Fibroblast of skin of left quadriceps (primary cell): ENCODE data around the gene AKIRIN1.
"Not testable (repeated sequence)": the region's sequence is repeated elsewhere in the genome, so short reads cannot be mapped to it uniquely, and the experiment has no call there.

Experiments
- DNase-seq, 2 experiments: peaks; one replicate each; pipeline ENCODE4 v3.0.0-alpha.2; 2013; ENCODE audit warnings: low read depth in 2 of 2

AKIRIN1 gene

DNA sequence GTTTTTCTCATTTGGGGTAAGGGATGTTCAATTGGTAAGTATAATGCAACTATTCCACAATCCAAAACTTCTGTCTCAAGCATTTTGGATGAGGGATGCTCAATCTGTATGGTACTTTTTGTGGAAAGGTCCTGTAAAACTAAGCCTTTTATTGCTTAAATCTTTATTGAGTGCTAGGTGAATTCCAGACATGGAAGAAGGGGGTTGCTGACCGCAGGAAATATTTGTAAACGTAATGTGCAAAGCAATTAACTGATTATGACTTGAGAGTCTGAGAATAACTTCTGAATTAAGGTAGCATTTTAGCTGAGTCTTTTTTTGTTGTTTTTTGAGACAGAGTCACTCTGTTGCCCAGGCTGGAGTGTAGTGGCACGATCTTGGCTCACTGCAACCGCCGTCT is 3.1 kb downstream of the AKIRIN1 start:
- no peak for DNase-seq

DNA sequence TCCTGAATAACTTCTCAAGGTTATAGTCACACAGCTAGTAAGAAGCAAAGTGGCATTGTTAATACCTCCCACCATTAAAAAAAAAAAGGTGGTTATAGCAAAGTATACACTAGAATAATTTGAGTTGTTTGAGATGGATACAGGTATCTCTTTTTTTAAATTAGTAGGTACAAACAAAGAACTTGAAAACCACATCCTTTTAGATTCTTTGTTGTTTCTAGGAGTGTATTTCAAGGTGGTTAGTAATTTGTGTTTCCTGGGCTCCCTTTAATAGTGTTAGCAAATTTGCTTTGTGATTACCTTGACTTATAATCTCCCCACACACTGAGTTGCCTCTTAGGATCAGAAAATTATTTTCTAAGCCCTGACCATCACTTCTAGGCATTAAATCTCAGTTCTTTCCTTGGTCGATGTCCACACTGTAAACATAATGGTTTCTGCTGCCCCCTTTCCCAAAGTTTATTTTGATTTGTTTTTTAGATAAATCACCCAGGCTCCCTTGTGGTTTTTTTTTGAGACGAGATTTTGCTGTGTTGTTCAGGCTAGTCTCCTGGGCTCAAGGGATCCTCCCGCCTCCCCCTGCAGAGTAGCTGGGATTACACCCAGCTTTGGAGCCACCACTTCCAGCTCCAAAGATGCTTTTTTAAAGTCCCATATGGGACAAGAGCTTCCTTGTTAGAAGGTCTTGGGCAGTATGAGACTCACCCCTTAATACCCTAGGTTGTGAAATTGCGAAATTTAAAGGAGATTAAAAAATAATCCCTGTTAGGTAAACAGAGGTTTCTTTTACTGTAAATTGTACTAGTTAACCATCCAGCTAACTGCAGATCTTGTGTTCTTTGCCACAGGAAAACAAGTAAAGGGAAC is 6.2 kb downstream of the AKIRIN1 start:
- DNase-seq, result no peak

DNA sequence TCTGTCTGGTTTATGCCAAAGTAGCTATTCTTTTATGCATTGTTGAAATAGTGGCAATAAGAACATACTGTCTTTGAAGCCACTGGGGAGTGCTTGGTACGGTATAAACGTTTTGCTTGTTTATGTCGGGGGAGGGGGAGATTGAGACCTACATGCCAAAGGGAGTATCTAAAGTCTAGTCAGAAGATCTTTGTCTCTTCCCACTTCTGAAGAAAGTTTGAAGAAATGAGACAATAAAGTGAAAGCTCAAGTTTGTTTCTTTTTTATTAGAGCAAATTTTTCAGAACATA is 6.8 kb downstream of the AKIRIN1 start:
- DNase-seq, result no peak

DNA sequence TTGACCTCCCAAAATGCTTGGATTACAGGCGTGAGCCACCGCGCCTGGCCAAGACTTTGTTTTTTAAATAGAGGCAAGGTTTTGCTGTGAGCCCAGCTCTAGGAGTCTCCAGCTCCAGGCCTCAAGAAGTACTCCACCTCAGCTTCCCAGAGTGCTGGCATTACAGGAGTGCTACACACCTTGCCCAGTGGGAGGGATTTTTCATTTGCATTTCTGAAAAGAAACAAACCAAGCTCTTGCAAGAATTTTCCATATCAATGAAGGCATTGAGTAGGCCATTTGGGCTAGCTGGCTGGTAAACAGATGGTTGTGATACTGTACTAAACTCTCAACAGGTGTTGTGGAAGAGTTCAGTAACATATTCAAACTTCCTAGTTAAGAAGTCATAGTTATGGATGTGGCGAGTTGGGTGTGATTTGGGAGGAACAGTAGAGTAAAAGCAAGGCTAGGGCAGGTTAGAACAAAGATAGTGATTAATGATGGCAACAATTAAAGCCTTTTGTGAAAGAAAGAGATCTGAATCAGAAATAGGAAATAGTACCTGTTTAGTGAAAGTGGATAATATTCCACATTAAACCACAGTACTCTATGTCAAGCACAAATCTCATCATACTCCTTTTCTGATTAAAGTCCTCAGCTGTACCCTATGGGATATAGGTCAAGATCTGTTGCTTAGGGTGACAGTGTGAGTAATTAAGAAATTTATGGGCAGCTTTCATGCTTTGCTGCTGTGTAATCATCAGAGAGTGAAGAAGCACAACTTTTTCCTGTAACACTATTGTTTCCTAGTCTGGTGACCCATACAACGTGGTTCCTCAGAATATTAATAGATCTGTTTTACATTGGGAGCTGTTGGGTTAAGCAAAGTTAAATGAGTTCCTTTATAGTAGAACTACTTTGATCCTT is 10.7 kb downstream of the AKIRIN1 start:
- no peak for DNase-seq

DNA sequence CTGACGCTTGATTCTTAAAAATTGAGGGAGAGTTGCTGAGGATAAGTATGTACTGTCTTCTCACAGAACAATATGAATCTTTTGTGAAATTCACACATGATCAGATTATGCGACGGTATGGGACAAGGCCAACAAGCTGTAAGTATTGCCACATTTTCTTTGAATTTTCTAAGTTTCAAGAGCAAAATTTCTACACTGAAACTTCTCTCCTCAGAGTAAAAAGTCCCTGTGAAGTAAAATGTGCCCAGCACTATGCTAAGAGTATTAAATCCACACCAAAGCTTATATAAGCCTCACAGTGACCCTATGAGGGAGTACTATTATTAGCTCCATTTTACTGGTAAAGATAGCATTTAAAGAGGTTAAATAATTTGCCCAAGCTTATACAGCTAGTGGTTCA is 12.2 kb downstream of the AKIRIN1 start:
- DNase-seq, result no peak

DNA sequence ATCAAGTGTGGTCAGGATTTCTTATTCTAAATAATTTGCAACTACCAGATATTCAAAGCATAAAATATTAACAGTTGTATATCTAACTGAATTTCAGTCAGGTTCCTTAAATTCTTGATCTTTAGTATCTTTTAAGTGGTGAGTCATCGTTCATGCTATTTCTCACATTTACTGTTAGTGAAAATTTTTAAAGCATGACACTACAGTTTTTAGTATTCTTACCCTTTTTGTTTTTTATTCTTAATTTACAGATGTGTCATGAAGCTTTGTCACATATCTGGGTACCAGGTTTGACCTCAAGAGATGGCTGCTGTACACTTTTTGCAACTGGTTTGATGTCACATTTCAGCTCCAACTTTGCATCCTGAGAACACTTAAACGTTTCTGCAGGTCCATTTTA is 12.7 kb downstream of the AKIRIN1 start:
- no peak for DNase-seq

DNA sequence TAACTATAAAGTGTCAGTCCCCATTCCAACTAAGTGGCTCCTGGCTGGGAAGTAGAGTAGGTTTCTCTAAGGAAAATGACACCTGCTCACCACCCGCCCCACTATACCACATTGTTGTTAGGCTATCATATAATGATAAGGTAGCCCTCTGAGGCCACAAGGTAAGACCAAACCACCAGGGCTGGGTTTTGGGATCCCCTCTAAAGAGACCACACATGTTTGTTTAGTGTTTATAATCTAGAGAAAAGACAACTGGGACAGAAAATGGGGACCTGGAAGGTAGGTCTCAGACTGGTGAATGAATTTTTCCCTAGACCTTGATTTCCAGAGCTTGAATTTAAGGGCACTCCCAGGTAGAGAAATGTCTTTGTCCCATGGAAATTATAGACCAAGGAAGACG is 15.2 kb downstream of the AKIRIN1 start:
- DNase-seq, result no peak

DNA sequence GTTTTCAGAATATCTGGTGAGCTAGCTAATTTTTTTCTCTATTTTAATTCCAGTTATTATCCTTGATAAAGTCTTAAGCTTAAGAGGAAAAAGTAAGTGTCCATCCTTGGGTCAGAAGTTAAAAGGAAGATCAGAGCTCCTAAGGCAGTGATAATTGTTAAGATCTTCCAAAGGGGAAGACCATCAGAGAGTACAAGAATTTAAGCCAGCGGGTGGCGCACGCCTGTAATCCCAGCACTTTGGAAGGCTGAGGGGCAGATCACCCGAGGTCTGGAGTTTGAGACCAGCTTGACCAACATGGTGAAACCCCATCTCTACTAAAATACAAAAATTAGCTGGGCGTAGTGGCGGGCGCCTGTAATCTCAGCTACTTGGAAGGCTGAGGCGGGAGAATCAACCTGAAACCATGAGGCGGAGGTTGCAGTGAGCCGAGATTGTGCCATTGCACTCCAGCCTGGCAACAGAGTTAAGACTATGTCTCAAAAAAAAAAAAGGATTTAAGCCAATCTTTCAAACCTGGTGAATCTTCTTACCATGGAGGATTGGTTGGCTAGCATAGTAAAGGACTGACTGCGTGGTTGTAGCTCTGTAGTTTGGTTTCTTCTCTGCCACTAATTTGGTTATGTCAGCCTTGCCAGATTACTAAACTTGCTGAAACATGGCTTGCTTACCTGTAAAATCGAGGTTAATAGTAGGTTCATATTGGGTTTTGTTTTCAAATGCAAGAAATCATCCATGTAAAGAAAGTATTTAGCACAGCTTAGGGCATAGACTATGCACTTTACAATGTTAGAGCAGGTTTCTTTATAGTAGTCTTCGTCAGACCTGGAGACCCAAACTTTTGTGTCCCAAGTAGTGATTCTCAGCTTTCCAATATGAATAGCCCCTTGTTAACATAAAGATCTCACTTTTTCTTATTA is 15.9 kb downstream of the AKIRIN1 start:
- no peak for DNase-seq

DNA sequence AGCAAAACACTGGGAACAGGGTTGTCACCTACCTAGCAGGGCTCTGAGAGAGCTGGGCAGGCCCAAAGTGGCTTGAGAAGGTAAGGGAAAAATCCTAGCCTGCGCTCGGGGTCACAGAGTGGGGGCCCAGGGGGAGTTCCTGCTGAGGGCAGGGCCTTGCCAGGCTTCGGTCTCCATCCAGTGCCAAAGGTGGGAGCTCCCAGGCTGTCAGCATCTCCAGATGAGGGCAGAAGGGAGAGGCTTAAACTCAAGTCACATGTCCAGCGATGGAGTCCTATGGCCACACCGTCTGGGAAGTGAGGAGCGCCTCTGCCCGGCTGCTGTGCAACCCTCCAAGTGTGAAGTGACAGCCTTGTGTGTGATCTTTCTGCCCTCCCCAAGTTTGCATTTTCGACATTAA is 23.9 kb downstream of the AKIRIN1 start:
- not testable (repeated sequence) for DNase-seq

DNA sequence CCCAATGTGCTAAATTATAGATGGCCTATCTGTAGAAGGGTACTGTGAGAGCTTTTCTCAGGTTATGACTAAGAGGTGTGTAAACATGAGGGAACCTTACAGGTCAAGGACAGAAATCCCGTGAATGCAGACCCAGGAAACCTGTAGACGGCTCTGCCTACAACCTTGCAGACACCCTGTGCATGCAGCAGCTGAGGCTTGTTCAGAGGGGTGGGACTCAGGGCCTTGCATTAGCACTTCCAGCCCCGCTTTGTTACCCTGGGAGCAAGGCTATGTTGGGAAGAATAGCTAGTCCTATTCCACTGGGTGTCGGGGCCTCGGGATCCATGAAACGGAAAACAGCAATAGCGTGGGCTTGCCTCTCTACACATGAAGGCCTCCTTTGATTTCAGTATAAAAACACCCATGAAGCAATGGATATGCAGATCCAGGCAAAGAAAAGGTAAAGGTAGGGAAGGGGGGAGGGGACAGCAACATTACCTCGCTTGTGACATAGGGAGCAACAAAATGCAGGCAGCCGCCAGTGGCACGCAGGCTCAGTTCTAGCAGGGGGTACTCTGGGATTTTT is 25.6 kb downstream of the AKIRIN1 start:
- DNase-seq, result no peak

DNA sequence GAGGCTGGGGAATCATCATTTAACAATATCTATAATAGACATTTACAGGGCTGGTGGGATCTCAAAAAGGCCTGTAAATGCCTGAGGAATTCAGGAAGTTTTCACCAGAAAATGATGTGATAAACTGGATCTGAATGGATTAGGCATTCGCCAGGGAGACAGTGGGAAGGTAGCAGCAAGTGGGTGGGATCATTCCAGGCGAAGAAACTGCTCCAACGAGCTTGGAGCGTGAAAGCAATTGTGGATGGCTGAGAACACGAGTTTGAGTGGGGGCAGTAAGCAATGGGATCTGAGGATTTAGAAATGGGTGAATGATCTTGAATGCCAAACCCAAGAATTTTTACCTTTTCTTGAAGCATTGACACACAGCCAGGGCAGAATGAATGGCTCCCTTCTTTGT is 26.2 kb downstream of the AKIRIN1 start:
- DNase-seq, result no peak

DNA sequence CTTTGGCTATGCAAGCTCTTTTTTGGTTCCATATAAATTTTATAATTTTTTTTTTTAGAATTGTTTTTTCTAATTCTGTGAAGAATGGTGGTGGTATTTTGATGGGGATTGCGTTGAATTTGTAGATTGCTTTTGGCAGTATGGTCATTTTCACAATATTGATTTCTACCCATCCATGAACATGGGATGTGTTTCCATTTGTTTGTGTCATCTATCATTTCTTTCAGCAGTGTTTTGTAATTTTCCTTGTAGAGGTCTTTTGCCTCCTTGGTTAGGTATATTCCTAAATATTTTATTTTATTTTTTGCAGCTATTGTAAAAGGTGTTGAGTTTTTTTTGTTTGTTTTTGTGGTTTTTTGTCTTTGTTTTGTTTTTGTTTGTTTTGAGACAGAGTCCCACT is 29.4 kb downstream of the AKIRIN1 start:
- not testable (repeated sequence) for DNase-seq

DNA sequence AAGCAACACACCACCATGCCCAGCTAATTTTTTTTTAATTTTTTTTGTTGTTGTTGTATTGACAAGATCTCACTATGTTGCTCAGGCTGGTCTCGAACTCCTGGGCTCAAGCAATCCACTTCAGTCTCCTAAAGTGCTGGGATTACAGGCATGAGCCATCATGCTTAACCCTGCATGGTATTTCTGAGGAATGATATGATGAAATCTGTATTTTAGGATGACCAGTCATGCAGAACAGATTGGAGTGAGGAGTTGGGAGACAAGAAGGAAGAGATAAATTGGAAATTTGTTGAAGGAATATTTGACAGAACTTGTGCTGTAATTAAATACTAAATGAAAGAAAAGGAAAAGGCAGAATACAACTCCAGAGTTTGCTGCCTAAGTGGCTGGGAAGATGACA is 30.4 kb downstream of the AKIRIN1 start:
- no peak for DNase-seq

DNA sequence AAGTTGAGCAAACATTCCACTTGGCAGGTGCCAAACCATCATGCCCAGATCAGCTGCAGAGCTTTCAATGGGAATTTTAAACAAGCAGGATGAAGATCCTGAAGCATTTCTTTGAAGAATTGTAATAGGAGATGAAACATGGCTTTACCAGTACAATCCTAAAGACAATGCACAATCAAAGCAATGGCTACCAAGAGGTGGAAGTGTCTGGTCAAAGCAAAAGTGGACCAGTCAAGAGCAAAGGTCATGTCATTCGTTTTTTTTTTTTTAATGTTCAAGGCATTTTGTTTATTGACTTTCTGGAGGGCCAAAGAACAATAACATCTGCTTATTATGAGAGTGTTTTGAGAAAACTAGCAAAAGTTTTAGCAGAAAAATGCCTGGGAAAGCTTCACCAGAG is 32.1 kb downstream of the AKIRIN1 start:
- DNase-seq, result no peak

DNA sequence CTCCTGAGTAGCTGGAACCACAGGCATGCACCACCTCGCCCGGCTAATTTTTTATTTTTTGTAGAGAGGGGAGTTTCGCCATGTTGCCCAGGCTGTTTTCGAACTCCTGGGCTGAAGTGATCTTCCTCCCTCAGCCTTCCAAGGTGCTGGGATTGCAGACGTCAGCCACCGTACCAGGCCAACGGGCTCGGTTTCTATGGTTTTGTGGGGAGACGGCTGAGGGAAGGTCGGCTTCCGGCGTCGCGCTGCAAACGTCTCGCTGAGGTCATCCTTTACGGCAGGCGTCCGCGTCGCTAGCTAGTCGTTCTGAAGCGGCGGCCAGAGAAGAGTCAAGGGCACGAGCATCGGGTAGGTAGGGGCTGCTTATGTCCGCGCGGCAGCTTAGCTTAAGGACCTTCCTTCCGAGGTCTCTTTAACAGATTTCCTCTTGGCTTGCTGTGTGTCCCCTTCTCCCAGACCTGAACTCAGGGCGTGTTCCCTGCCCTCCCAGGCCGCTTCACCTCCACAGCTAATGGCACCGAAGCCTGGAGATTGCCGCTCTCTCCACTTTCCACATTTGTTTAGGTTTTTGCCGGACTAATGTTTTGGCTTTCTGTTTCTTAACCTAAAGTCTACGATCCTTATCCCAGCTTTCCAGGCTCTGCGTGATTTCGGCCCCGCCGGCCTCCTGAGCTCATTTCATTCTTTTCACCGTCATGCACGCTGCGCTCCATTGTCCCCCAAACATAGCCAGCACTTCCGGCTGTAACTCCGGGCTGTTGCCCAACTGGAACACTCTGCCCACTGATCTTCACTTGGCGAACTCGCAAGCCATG is 35.2 kb downstream of the AKIRIN1 start, which contains the start of gene NDUFS5:
Gene NDUFS5, plus strand, starts transcription at position 300 of the 815 bp plus-strand sequence. CDS start 2,375 bp downstream, outside the sequence.
- DNase-seq, result peak; percentile 79 to 81

DNA sequence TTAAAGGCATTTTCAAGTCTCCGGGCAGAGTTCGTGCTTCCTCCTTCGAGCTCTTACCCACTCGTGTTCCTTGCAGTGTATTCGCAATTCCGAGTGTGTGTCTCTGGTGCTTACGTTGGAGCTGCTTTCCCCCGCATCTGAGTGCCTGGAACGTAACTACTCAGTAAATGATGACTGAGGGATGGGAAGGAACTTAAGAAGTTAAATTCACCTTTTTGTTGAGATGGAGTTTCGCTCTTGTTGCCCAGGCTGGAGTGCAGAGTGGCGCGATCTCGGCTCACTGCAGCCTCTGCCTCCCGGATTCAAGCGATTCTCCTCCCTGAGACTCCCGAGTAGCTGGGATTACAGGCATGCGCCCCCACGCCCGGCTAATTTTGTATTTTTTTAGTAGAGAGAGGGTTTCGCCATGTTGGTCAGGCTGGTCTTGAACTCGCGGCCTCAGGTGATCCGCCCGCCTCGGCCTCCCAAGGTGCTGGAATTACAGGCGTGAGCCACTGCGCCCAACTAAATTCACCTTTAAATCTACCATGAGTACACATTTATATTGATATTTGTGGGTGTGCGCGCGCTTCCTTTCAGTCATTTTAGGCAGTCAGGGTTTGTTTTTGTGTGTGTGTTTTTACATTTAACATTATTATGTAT is 35.9 kb downstream of the AKIRIN1 start:
- DNase-seq, result no peak

DNA sequence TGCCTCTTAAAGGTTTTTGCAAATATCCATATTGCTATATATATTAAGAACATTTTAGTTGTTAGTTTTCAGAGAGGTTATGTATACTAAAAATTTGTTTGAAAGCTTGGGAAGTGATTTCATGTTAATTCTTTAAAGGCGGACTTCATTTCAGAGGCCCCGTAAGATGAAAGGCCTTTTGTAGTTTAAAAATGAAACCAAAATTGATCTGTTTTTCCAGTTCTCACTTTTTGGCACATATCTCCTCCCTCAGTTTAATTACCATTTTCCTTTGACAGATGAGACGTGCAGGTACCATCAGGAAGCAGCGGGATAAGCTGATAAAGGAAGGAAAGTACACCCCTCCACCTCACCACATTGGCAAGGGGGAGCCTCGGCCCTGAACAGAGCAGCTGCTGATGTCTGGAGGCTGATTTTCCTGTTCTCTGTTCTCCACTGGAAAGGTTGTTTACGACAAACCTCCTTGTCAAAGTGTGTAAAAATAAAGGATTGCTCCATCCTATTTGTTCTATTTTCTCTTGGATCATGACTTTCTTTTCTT is 43.1 kb downstream of the AKIRIN1 start:
- DNase-seq, result no peak

DNA sequence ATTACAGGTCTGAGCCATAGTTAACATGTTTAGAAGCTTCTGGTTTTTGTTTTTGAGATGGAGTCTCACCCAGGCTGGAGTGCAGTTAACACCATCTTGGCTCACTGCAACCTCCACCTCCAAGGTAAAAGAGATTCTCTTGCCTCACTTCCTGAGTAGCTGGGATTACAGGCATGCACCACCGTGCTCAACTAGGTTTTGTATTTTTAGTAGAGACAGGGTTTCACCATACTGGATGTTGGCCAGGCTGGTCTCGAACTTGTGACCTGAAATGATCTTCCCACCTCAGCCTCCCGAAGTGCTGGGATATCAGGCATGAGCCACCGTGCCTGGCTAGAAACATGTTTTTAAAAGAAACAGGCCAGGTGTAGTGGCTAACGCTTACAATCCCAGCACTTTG is 45.6 kb downstream of the AKIRIN1 start:
- DNase-seq, result no peak

DNA sequence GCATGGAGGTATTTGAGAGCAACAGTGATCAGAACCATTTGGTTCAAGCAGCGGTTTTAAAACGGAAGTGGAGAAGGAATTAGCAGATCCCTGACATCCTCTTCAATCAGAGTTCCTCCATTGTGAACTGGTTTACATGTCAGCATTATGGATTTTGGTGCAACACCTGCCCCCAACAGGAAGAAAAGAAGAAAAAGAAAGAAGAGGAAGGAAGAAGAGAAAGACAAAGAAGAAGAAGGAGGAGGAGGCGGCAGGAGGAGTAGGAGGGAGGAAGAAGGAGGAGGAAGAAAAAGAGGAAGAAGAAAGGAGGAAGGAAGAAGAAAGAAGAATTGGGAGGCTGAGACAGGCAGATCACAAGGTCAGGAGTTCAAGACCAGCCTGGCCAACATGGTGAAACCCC is 52.4 kb downstream of the AKIRIN1 start:
- DNase-seq, result no peak

DNA sequence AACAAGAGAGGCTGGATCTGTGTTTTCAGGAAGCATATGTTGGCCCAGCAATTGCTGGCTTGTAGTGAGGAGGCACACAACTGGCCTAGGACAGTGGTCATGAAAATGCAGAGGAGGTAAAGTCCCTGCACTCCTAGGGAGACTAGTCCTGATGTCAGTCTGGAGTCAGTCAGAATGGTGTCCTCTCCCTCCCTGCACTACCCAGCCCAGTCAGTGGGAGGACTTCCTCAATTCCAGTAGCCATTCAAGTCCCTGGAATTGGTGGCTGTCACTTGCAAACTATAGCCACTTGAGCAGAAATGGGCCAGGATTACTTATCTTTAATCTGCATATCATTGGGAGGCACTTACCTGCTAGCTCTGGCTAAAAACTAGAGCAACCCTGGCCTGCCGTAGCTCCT is 53.7 kb downstream of the AKIRIN1 start:
- no peak for DNase-seq
